Hepatic stellate cell (primary cell): ENCODE results near the gene CORO2A.
"Not testable (repeated sequence)": the region's sequence is repeated elsewhere in the genome, so short reads cannot be mapped to it uniquely, and the experiment has no call there.

ENCODE experiments used
- DNase-seq: peaks from one replicate; pipeline ENCODE4 v3.0.0; 2011; ENCODE audit warnings: low spot score

The CORO2A gene

DNA sequence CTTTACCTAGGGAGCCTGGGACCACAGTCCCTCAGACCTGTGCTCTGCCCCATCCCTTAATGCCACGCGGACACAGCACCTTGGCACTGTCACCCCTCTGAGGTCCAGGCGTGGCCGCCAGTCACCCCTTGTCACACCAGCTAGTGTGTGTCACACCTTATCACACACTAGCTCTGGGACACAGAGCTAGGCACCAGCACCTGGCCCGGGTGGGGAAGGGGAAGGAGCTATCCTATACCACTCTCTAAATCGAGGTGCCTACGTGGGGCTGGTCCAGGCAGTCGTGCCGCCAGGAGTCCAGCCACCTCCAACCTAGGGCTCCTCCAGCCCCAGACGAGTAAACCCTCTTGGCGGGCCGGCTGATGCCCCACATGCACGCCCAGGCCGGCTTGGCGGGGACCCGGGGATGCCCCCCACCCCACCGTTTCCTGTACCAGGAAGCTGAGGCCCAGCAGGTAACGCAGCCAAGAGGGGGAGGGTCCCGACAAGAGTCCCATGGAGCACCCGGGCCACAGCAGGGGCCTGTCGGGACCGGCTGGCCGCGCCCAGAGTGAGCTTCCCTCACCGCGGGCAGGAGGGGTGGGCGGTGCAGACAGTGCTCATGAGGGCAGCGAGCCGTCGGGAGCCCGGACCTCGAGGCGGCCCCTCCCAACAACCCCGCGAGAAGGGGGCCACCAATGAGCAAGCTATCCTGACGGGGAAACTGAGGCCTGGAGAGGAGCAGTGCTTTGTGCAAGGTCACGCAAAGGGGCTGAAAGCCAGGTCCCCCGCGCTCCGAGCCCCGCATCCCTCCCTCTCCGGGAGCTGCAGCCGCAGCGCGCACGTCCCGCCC is 550 bp downstream of the CORO2A start:
- DNase-seq: no peak

DNA sequence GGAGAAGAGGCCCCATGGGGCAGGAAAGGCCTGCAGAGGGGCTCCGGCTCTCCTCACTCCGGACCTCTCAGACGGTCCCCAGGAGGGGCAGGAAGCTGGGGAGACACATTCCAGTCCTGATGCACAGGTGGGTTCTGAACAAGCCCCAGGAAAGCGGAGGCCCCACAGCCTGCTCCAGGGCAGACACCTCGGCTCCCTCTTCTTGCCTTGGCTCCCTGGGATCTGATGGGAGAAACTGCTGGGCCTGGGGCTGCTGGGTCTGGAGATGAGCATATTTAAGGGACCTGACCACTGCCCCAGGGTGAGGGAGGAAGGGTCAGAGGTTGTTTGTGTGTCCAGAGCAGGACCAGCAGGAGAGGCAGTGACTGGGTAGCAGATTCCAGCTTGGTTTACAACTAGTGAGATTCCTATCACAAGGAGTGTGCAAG is 1.2 kb downstream of the CORO2A start:
- DNase-seq: no peak

DNA sequence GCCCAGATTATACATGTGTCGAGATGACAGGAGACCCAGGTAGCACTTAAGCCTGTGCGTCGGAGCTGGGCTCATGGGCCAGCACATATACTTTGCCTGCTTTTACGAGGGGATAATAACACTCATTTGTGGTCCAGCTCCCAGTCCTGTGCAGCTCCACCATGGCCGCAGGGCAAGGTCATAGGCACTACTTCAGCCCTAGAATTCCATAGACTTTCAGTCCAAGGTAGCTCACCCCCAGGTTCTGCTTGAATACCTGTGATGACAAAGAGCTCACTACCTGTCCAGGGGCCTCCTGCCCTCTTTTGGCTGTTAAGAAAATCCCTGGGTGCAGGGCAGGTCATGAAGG is 1.7 kb downstream of the CORO2A start:
- no peak for DNase-seq

DNA sequence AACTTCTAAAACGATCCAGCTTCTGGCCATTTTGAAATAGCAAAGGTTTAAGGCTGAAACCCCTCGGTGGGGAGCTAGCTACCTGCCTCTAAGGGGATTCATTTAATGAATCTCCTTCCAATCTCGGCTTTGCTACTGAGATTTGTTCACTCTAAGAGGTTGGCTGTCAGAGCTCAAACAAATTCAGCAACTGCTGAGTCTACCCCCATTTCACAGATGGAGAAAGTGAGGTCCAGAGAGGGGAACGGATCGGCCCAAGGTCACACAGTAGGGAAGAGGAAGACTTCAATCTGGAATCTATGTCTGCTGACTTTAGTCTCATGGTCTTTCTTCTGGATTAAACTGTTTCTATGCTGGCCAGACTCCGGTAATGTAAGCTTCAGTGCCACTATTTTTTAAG is 3.0 kb downstream of the CORO2A start:
- no peak for DNase-seq

DNA sequence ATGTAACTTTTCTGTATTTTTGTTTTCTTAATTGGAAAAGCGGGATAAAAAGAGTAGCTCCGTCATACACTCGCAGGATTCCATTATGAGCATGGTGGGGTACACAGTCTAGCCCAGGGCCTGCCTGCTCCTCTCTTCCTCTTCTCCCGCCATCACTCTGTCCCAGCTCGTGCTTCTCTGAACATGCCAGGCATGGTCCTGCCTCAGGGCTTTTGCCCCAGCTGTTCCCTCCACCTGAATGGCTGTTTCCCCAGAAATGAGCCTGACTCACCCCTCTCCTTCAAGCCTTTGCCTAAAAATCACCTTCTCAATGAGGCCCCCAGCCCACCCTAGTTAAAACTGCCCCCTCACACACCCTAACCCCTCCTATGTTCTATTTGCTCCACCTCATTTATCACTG is 4.5 kb downstream of the CORO2A start:
- no peak for DNase-seq

DNA sequence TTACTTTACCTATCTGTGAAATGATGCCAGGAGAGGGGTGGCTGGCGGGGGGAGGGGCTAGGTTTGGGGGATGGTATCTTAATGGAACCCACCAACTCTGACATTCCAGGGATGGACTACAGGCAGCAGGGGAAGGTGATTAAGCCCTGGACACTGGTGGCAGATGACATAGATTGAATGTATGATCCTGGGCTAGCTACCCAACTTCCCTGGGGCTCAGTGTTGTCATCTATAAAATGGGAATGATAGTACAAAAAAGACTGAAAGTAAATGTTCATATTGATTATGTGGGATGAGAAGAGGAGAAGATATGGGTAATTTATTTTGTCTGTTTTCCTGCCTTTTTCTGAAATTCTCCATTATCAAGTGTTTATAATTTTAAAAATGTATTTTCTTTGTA is 6.2 kb downstream of the CORO2A start:
- no peak for DNase-seq

DNA sequence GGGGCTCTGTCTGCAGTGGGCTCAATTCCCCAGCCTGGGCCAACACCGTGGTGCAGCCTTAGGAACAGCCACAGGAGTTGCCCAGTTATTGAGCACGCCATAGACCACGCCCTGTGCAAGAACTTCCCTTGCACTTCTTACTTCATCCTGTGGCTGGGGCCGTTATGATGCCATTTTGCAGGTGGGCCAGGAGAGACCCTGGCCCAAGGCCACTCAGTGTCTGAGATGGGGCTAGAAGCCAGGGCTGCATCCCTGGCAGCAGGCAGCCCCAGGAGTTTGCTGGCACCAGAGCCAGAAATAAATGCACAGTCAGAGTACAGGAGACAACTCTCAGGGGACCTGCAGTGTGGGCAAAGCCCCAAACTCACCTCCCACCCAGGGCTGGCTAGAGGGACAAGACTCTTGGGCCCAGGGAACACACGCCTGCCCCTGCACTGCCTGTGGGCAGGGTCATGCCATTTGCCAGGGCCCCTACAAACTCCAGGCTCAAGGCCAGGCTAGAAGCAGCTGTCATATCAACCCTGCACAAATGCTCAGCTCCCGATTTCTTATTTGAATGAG is 6.7 kb downstream of the CORO2A start:
- DNase-seq: no peak

DNA sequence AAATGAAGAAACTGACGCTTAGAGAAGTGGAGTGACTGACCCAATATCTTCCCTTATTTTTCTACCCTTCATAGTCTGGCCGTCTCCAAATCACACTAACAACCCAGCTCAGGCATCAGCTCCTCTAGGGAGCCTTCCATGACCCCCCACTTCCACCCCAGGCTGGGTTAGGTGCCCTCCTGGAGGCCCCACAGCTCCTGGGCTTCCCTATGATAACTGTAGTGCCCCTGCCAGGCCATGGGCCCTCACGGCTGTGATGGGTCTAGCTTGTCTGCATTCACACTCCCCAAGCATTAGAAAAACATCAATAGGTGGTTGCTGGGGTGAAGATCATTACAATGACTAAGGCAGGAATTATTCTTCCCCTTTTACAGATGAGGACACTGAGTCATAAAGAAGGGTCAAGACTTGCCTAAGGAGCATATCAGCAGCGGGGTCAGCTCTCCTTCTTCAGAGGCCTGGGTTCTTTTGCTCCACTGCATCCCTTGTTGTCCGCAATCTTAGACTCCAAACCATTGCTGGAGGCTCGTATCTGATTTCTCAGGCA is 7.3 kb downstream of the CORO2A start:
- DNase-seq: no peak

DNA sequence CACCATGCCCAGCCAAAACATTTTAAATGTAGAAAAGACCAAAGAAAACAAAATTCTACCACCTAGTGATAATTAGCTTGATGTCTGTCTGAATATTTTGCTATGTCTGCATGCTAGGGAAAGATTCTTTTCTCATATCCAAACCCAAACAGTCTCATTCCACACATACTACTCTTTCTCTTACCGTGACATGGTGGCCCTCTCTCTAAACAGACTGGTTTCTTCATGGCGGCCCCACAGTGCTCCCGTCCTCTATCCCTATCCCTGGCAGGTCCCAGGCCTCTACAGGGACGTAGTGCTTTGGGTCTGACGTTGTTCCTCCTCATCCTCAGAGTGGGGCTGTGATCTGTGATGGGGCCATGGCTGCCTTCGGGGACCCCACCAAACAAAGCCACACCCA is 8.1 kb downstream of the CORO2A start:
- no peak for DNase-seq

DNA sequence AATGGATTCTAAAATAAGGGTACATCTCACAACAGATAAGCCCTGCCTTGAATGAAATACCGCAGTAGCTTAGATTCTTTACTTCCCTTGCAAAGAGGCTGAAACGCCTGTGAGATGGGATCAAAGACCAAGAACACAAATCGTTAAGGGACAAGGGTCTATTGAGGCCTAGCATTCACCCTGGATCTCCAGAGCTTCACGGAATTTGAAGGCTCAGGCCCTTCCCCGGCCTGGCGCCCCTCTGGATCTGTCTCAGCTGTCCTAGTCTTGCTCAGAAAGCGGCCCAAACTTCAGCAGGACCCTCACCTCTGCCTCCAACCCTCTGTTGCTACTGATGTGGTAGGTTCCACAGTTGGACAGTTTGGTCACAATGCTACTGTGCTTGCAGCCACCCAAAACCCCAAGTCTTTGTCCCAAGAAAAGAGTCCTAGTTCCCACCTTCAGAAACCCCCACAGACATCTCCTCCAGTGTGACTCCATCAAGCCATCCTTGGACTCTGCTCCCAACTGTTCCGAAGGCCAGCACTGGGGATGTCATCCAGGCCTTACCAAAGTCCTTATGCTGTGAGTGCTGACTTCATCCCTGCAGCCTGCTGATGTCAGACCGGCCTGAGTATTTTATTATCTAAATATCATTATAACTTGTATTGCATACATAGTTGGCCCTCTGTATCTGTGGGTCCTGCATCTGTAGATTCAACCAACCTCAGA is 9.4 kb downstream of the CORO2A start:
- DNase-seq: no peak

DNA sequence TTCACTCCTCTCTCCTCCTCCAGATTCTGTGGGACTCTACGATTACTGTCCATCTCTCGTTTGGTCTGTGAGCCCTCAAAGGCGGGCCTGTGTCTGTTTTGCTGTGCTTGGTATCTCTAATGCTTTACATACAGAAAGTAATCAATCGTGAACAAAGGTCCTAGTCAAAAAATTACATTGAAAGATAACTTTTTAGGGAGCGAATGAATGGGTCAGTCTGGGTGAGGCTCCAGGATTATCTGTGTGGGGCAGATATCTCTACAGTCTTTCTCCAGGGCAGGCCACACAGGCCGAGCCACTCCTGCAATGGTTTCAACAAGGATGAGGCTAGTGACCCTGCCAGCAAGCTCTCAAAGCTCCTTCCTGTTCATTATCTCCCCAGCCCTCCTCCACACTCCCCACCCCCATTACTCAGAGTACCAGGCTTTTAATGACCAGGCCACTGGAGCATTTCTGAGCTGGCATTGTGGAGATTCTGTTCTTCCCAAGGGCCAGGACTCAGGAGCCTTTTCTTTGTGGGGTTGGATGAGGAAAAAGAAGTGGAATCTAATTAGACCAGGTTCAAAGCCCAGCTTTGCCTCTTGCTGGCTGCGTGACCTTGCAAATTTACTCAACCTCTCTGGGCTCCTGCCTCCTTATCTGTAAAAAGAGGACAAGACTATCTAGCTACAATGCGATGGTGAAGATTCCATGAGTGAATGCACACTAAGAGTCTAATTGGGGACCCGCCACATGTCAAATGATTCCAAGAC is 10.2 kb downstream of the CORO2A start:
- DNase-seq: no peak

DNA sequence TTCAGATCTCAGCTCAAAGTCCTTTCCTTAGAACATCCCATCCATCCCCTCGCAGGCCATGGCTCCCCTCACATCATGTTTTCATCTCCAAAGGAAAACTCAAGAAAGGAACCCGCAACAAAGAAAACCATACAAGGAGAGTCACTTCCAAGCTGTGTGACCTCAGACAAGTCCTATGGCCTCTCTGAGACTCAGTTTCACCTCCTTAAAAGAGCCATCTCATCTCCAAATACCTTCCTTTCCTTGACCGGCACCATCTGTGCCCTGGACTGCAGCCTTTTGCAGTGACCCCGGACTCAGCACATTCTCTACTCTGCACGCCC is 10.7 kb downstream of the CORO2A start:
- DNase-seq: no peak

DNA sequence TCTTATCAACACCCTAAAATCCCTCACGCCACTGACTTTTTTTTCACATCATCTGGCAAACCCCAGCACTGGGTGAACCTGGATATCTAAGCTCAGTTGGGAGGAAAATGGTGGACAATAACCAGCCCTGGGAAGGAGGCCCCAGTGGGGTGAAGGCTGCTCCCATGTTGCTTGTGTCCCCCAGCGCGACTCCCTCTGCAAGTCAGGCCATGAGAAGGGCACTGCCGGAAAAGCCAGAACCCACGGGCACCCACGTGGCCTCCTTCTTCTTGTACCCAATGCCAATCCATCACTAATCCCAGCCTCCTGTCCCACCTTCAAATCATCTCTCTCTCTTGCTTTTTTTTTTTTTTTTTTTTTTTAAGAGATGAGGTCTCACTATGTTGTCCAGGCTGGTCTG is 11.4 kb downstream of the CORO2A start:
- DNase-seq: no peak

DNA sequence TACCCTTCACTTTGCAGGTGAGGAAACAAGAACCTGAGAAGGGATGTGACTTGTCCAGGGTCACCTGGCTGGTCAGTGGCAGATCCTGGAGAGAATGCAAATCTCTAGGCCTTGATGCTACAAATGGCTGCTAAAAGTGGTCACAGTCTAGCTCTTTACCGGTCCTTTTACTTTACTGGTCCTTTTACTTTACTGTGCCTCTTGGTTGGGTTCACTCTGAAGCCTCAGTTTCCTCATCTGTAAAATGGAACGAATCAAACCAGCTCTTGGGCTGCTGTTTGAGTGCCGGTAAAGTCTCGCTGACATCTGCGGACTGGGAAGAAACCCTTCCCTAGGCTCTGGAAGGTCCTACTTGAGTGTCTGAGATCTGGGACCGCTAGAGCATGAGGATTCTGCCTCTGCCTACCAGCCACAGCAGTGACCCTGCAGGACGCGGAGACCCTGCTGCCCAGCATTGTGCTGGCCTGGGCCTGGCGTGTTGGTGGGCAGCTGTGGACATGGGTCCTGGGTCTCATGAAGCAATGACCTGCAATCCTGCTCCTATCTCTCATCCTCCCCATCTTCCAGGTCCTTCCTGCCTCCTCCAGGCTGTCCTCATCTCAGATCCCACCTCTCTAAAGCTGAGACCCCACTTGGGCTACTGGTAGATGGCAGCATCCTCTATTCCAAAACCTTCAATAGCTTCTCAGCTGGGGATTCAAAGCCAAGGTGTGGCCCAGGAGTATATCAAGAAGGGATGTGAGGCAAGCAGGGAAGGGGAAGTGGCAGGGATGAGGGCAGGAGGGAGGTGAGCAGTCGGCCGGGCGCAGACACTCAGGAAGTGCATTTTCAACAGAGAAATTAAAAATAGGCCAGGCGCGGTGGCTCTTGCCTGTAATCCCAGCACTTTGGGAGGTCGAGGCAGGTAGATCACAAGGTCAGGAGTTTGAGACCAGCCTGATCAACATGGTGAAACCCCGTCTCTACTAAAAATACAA is 13.3 kb downstream of the CORO2A start:
- DNase-seq: no peak

DNA sequence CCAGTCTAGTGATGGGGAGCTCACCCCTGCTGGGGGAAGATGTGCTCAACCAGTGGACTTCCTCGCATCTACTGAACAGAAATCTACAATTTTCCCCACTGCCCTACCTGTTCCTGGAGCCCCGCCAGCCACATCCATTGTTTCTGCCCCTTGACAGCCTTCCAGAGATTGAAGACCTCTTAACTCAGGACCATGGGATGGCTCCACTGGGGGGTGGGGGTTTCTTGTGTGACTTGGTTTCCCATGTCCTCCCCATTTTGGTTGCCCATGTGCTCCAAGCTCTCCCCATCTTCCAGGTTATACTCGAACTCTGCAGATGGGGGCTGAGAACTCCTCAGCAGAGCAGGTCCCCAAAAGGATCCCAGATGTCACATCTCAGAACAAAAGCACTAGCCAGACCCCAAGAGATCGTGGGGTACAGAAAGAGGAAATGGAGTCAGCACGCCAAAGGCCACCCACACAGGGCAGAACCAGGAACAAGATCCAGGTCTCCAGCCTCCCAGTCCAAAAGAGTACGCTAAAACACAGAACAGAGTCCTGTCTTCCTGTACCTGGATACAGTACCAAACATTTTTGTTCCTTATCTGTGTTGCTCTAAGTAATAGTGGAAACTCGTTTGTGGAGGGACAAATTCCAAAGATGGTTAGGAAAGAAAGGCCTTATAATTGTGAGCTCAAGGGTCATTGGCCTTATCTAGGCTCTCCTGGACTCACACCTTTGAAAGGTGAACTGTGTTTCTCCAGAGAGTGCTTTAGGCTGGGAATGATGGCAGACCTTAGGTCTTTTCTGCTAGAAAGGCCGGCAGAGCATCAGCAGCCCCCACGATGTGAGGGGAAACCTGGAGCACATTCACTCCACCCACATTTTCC is 15.8 kb downstream of the CORO2A start:
- DNase-seq: no peak

DNA sequence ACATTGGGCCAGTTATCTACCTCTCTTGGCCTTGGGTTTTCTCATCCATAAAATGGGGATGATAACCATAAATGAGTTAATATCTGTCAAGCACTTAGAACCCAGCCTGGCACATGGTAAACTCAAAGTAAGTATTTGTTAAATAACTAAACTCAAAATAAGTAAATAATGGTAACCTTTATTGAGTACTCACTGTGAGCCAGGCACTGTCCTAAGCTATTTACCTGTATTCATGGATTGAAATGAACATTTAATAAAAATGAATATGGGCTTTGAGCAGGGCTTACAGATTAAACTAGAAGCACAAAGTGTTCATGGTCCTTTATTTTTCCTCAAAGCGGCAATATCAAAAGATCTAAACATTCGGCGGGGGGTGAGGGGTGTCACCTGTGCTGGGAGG is 16.7 kb downstream of the CORO2A start:
- DNase-seq: no peak

DNA sequence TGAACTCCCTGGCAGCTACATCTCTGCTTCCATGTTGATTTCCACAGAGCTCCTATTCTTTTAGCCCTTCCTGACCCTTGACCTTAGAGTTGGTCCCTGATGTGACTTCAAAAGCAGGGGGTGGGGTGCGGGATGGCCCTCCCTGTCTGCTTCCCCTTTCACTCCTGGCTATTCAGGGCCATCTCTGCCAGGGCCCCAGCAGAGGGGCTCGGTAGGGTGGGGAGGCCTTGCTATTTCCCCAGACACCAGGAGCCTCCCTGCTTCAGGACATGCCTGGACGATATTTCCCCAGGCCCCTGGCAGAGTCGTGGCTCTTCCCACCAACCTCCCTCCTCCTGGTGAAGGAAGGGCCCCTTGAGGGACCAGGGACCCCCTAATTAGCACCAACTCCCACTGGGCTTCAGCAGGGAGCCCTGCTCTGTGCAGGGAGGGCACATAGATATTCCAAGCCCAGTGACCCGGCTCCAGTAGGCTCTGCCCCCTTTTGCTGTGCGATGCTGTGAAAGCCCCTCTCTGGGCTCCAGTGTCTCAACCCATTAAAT is 17.3 kb downstream of the CORO2A start:
- no peak for DNase-seq

DNA sequence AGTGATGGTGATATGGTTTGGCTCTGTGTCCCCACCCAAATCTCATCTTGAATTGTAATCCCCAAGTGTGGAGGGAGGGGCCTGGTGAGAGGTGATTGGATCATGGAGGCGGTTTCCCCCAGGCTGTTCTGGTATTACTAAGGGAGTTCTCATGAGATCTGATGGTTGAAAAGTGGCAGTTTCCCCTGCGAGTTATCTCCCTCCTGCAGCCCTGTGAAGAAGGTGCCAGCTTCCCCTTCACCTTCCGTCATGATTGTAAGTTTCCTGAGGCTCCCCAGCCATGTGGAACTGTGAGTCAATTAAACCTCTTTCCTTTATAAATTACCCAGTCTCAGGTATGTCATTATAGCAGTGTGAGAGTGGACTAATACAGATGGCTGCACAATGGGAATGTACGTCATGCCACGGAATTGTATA is 17.9 kb downstream of the CORO2A start:
- DNase-seq: not testable (repeated sequence)

DNA sequence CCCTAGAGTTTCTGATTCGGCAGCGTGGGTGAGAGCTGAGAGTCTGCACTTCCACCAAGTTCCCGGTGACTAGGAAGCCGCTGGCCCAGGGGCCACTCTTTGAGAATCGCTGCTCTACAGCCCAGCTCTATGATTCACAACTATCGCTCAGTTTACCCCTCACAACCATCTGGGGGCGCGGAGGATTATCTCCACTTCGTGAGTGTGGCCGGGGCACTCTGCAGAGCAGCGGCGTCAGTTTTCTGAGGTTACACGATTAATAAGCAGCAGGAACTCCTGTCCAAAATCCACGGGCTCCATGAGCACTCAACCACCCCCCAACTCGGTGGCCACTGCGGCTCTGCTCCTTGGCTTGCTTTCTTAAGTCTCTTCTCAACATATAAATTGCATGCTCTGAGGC is 19.3 kb downstream of the CORO2A start:
- DNase-seq: no peak

DNA sequence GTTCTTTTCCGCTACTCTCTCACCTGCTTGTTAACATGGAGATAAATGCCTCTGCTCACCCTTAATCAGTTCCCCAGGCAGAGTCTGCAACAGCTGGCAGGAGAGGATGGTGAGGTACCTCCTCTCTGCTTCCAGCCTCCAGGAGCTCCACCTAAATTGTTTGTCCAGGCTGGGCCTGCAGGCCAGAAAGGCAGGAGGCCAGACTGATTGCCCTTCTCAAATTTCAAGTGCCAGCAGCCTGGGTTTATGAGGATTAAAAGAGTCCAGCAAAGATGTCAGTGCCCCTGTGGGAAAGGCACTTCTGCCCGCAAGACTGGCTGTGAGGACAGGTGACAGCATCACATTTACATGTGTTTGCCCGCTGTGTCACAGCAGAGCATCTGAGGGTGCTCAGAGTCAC is 19.8 kb downstream of the CORO2A start:
- no peak for DNase-seq
